Smooth muscle cell of trachea (primary cell): ENCODE data around the gene KDM5D. TPM values are rescaled to one million over a fixed set of nuclear protein-coding genes. Genes with fewer than 3 reads are reported as not detected.

ENCODE experiments used
- total RNA-seq: library from RNA; depleted of rRNA; stranded (reverse); fragments of >200 nt; gene quantifications from 2 replicates; pipeline ENCODE4 v1.2.1, GENCODE V29; 2014

KDM5D gene
- total RNA-seq: 26.8 and 30.0 TPM in 2 replicates

DNA sequence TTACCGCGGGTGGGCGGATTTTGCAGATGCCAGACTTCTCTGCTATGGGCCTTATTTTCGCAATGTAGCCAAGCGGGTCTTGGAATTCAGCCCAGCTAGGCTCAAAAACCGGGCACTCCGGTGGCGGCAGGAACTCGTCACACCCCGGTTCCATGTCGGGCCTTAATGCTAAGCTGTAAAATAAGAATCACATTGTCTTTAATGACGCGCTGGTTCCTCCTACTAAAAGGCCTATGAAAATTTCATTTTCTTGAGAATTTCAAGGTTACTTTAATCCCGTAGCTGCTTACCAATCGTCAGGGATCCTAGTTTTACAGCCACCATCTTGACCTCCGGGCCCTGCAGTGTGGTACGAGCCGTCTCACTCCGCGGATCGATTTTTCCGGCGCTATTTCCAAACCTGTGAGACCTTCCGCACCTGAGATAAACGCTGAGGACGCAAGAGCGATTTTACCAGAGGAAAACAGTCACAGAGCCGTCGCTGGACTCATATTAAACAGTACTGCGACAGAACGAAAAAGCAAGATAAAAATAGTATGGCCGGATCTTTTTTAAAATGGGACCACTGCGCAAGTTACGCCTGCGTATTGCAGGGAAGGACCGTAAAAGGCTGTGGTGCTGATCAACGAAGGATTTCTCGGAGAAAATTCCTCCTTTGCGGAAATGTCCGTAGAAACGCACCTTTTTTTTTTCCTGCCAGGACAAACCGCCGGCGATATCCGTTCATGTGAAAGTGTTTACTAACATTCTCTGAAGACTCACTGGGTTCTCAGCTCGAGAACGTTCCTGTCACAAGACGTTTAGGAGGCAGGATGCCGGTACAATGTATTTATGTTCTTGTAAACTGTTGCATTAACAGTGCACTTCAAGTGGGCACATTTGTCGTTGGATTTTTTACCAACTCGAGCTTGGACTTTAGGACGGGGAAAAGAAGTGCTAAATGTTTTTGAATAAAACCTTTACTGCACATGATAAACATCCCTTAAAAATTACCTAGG is at the start of gene KDM5D:
TSS of gene KDM5D (minus strand) at position 346 of the 998 bp plus-strand sequence. CDS start at position 154, 192 bp downstream.

